HG03039 (cell line): ENCODE results near the gene S100PBP.
"Not testable (repeated sequence)": the region's sequence is repeated elsewhere in the genome, so short reads cannot be mapped to it uniquely, and the experiment has no call there.

Source experiments
- ATAC-seq: cut with Tn5 transposase; IDR thresholded peaks from one replicate; pipeline ENCODE4 v1.9.1; 2021; ENCODE audit warnings: mild to moderate bottlenecking, moderate library complexity; ENCODE audit not compliant: unreplicated experiment

Gene S100PBP

GRCh38 chr1:32898958-32899357 is 81.5 kb downstream of the S100PBP start:
- ATAC-seq: no peak

GRCh38 chr1:32899586-32900296 is 82.3 kb downstream of the S100PBP start:
- ATAC-seq: no peak

- no peak for ATAC-seq
Observed at GRCh38 chr1:32900371-32900955, 83.0 kb downstream of the S100PBP start.

- no peak for ATAC-seq
Observed at GRCh38 chr1:32900956-32901822, 83.7 kb downstream of the S100PBP start, which contains the start of gene TMEM54. Gene TMEM54, minus strand, starts transcription at chr1:32901389. Its CDS starts 151 bp downstream, at chr1:32901238.

GRCh38 chr1:32901823-32902534 is 84.5 kb downstream of the S100PBP start:
- ATAC-seq: no peak

GRCh38 chr1:32902535-32902920 is 85.1 kb downstream of the S100PBP start:
- ATAC-seq: no peak

- no peak for ATAC-seq
Observed at GRCh38 chr1:32903991-32904785, 86.7 kb downstream of the S100PBP start.

- ATAC-seq: no peak
Observed at GRCh38 chr1:32904797-32905196, 87.3 kb downstream of the S100PBP start.

GRCh38 chr1:32905588-32905987 is 88.1 kb downstream of the S100PBP start:
- not testable (repeated sequence) for ATAC-seq

GRCh38 chr1:32906654-32907053 is 89.2 kb downstream of the S100PBP start:
- no peak for ATAC-seq

- ATAC-seq: no peak
Observed at GRCh38 chr1:32907435-32907834, 90.0 kb downstream of the S100PBP start.
